ENCODE measurements around the gene C15orf62. TPM values are rescaled to one million over a fixed set of nuclear protein-coding genes. Genes with fewer than 3 reads are reported as not detected.

Gene C15orf62
- total RNA-seq, 6 donors from 2014 or later: 0.81 to 4.2 (median 1.4) TPM

GRCh38 chr15:40796041-40796440, 26.3 kb downstream of the C15orf62 start:
- TF ChIP-seq CTCF (IDR thresholded peaks at IDR 0.05): no peak
- H3K4me1 ChIP-seq: peaks cover 12 to 23% (median 17%) of the 10 kb centered on the region in 4 donors
- H3K27me3 ChIP-seq: no peaks in the 10 kb centered on the region
- H3K27ac ChIP-seq: peak overlapping the region in 1 of 4 donors; percentile 31
- peaks cover 0 to 9% (median 5%) of the 10 kb centered on the region in 4 donors for H3K36me3 ChIP-seq
- DNase-seq (no peak), ATAC-seq (ENCODE audit: low FRiP score in 2 of 2) (no peak)
- no peaks in the 10 kb centered on the region for H3K9me3 ChIP-seq
- 57 to 58% methylated on average over 2 of the region's 2 CpGs for WGBS, 2 donors
- H3K4me3 ChIP-seq: no peak overlapping the region

- ATAC-seq (ENCODE audit: low FRiP score in 2 of 2): no peak
These were observed 26.7 kb downstream of the C15orf62 start for GRCh38 chr15:40796512-40796911.

GRCh38 chr15:40799523-40799922, 29.7 kb downstream of the C15orf62 start:
- ATAC-seq (ENCODE audit: low FRiP score in 2 of 2) (no peak), DNase-seq (no peak)
- Histone ChIP-seq H3K27me3 (no peaks in the 10 kb centered on the region), H3K4me1 (peaks cover 9 to 20% (median 12%) of the 10 kb centered on the region in 4 donors), H3K36me3 (peaks cover 0 to 3% (median 0%) of the 10 kb centered on the region in 4 donors), H3K27ac (no peak overlapping the region), H3K4me3 (no peak overlapping the region), H3K9me3 (no peaks in the 10 kb centered on the region)
- no peak for TF ChIP-seq CTCF (IDR thresholded peaks at IDR 0.05)
- 96% methylated on average over 3 of the region's 3 CpGs for WGBS, 2 donors

More at GRCh38 chr15:40796512-40796911, 26.7 kb downstream of the C15orf62 start:
- peaks cover 0 to 5% (median 2%) of the 10 kb centered on the region in 4 donors for H3K36me3 ChIP-seq
- H3K27ac ChIP-seq: peak overlapping the region in 1 of 4 donors; percentile 31
- H3K9me3 ChIP-seq: no peaks in the 10 kb centered on the region
- no peak overlapping the region for H3K4me3 ChIP-seq
- WGBS, 2 donors: 85 to 91% methylated on average over 5 of the region's 5 CpGs
- H3K27me3 ChIP-seq: no peaks in the 10 kb centered on the region
- no peak for DNase-seq
- peaks cover 12 to 23% (median 17%) of the 10 kb centered on the region in 4 donors for H3K4me1 ChIP-seq
- TF ChIP-seq EP300 (IDR thresholded peaks at IDR 0.05) (no peak), CTCF (IDR thresholded peaks at IDR 0.05) (no peak), POLR2A (IDR thresholded peaks at IDR 0.05) (no peak), POLR2AphosphoS5 (IDR thresholded peaks at IDR 0.05) (no peak)

GRCh38 chr15:40803076-40803475, 33.3 kb downstream of the C15orf62 start:
- ATAC-seq (ENCODE audit: low FRiP score in 2 of 2) (no peak), DNase-seq (no peak)
- Histone ChIP-seq H3K9me3 (no peaks in the 10 kb centered on the region), H3K4me3 (no peak overlapping the region), H3K27me3 (no peaks in the 10 kb centered on the region), H3K36me3 (peaks cover 0 to 3% (median 0%) of the 10 kb centered on the region in 4 donors), H3K4me1 (peaks cover 6 to 26% (median 13%) of the 10 kb centered on the region in 4 donors), H3K27ac (no peak overlapping the region)
- no peak for TF ChIP-seq POLR2AphosphoS5 (IDR thresholded peaks at IDR 0.05)
- WGBS, 2 donors: 83 to 97% methylated on average over 2 of the region's 2 CpGs

- TF ChIP-seq CTCF (IDR thresholded peaks at IDR 0.05): no peak
- TF ChIP-seq POLR2AphosphoS5 (IDR thresholded peaks at IDR 0.05): no peak
- TF ChIP-seq POLR2A (IDR thresholded peaks at IDR 0.05): no peak
- TF ChIP-seq EP300 (IDR thresholded peaks at IDR 0.05): no peak
- Histone ChIP-seq H3K4me3 (no peak overlapping the region), H3K9me3 (no peaks in the 10 kb centered on the region), H3K4me1 (peaks cover 6 to 32% (median 19%) of the 10 kb centered on the region in 4 donors), H3K27ac (no peak overlapping the region), H3K36me3 (peaks cover 0 to 3% (median 0%) of the 10 kb centered on the region in 4 donors), H3K27me3 (no peaks in the 10 kb centered on the region)
- no peak for ATAC-seq (ENCODE audit: low FRiP score in 2 of 2)
- 87 to 100% methylated on average over 1 of the region's 1 CpG for WGBS, 2 donors
- DNase-seq: no peak
These were observed 33.9 kb downstream of the C15orf62 start for GRCh38 chr15:40803688-40804087.

Measured in upper lobe of left lung (tissue), 6 donors.